AG04450 (cell line): Measurements from ENCODE around the gene ZBTB7C. TPM values are rescaled to one million over a fixed set of nuclear protein-coding genes. Genes with fewer than 3 reads are reported as not detected.

Experiments used
- CTCF ChIA-PET: fragments of 300-600, 350-600 bp; formaldehyde crosslinking; extraction: SDS; loops from one replicate; lab custom pipeline; 2022; ENCODE audit warnings: antibody characterized with exemption, inconsistent platforms; lab: Charles Lee
- POLR2A ChIA-PET: fragments of 350-600 bp; formaldehyde crosslinking; extraction: SDS; loops from one replicate; lab custom pipeline; 2021; ENCODE audit warnings: antibody characterized with exemption, inconsistent platforms; lab: Yijun Ruan, JAX
- DNase-seq: peaks from one replicate; pipeline ENCODE4 v3.0.0-alpha.2; 2011; ENCODE audit warnings: low read depth, low spot score
- H3K27ac ChIP-seq: one replicate; pipeline ENCODE4 v1.5.1; 2012; ENCODE audit warnings: low read depth, low read length, control low read depth
- H3K27me3 ChIP-seq: one replicate; pipeline ENCODE4 v1.6.0; 2012; ENCODE audit warnings: low read length; ENCODE audit not compliant: control insufficient read depth, insufficient read depth
- H3K4me3 ChIP-seq: 2 replicates; pipeline ENCODE4 v1.5.1; 2011; ENCODE audit warnings: mild to moderate bottlenecking, low read depth, low read length, control low read depth
- H3K9me3 ChIP-seq: 2 replicates; pipeline ENCODE4 v1.5.1; 2012; ENCODE audit warnings: low read length; ENCODE audit not compliant: control insufficient read depth, insufficient read depth
- CTCF ChIP-seq: IDR thresholded peaks from 2 replicates; pipeline ENCODE4 v1.5.1; 2011; ENCODE audit warnings: low read depth, low read length, control low read depth, inconsistent platforms
- polyA plus RNA-seq: library from polyadenylated mRNA; depleted of rRNA; stranded (reverse); fragments of >200 nt; gene quantifications from 2 replicates; pipeline ENCODE4 v1.2.3, GENCODE V29; 2011

The ZBTB7C gene
- polyA plus RNA-seq, 1 experiment = not detected

GRCh38 chr18:48254077-48254602 lies 155.0 kb downstream of the ZBTB7C start:
- no peak for TF ChIP-seq CTCF

GRCh38 chr18:48252525-48252924 lies 156.7 kb downstream of the ZBTB7C start:
- no peaks in the 10 kb centered on the region for H3K9me3 ChIP-seq
- no peak for DNase-seq
- no peak overlapping the region for H3K27ac ChIP-seq
- TF ChIP-seq CTCF = no peak
- no peak overlapping the region for H3K4me3 ChIP-seq
- no peaks in the 10 kb centered on the region for H3K27me3 ChIP-seq
- CTCF ChIA-PET = no interaction called here
- POLR2A ChIA-PET = no interaction called here

More at GRCh38 chr18:48254077-48254602, 155.0 kb downstream of the ZBTB7C start:
- ChIA-PET POLR2A (no interaction called here), CTCF (no interaction called here)
- Histone ChIP-seq H3K27me3 (no peaks in the 10 kb centered on the region), H3K9me3 (no peaks in the 10 kb centered on the region), H3K4me3 (no peak overlapping the region), H3K27ac (no peak overlapping the region)
- DNase-seq = no peak

- no peak overlapping the region for H3K27ac ChIP-seq
- POLR2A ChIA-PET = no interaction called here
Measured at GRCh38 chr18:48250918-48251317, 158.3 kb downstream of the ZBTB7C start.

GRCh38 chr18:48250362-48250907 lies 158.7 kb downstream of the ZBTB7C start:
- H3K4me3 ChIP-seq = no peak overlapping the region
- H3K27me3 ChIP-seq = no peaks in the 10 kb centered on the region
- ChIA-PET CTCF (interaction anchor here (1.8 kb wide), 1 partner anchor 195 kb away, joined by 5 read pairs; no protein-coding TSS in a partner anchor), POLR2A (no interaction called here)
- no peak for TF ChIP-seq CTCF
- H3K9me3 ChIP-seq = no peaks in the 10 kb centered on the region
- no peak overlapping the region for H3K27ac ChIP-seq
- no peak for DNase-seq

More at GRCh38 chr18:48250918-48251317, 158.3 kb downstream of the ZBTB7C start:
- no peaks in the 10 kb centered on the region for H3K9me3 ChIP-seq
- no peak for DNase-seq
- no peaks in the 10 kb centered on the region for H3K27me3 ChIP-seq
- CTCF ChIA-PET = interaction anchor here (0.6 to 1.8 kb wide), 2 partner anchors 79 to 195 kb away, joined by 3 to 5 read pairs; no protein-coding TSS in a partner anchor
- TF ChIP-seq CTCF = no peak
- H3K4me3 ChIP-seq = no peak overlapping the region

- DNase-seq = no peak
- no peak overlapping the region for H3K4me3 ChIP-seq
- CTCF ChIA-PET = interaction anchor here (1.4 to 1.8 kb wide), 2 partner anchors 195 to 196 kb away, joined by 3 to 5 read pairs; no protein-coding TSS in a partner anchor
- H3K27ac ChIP-seq = no peak overlapping the region
- H3K27me3 ChIP-seq = no peaks in the 10 kb centered on the region
- POLR2A ChIA-PET = no interaction called here
- H3K9me3 ChIP-seq = no peaks in the 10 kb centered on the region
- TF ChIP-seq CTCF = no peak
Measured at GRCh38 chr18:48249854-48250253, 159.3 kb downstream of the ZBTB7C start.
